OCI-LY3 (cell line): ENCODE measurements around the gene FAM117A.

Experiments used
- CTCF ChIP-seq: fragments of 200-600, 300-600 bp; sonication (generic); IDR thresholded peaks from 2 replicates; pipeline ENCODE4 v1.5.1; 2014; ENCODE audit warnings: antibody characterized with exemption, low read length, low read depth
- EZH2phosphoT487 ChIP-seq: fragments of 200-600 bp; shearing (Covaris generic); IDR thresholded peaks from 2 replicates; pipeline ENCODE4 v1.6.1; 2018; ENCODE audit warnings: antibody characterized with exemption, mixed run types, low read depth

- no peak for TF ChIP-seq CTCF
- TF ChIP-seq EZH2phosphoT487: no peak
These were observed 33.7 kb downstream of the FAM117A start for GRCh38 chr17:49730078-49730784.
